GM23338 (cell line): ENCODE data around the gene PF4V1.

Source experiments
- EZH2 ChIP-seq: fragments of 200-600 bp; sonication (generic); IDR thresholded peaks from one replicate; pipeline ENCODE4 v1.8.0; 2017; ENCODE audit warnings: antibody characterized with exemption, mild to moderate bottlenecking, low read depth; ENCODE audit not compliant: unreplicated experiment
- EZH2phosphoT487 ChIP-seq: fragments of 200-600 bp; sonication (generic); IDR thresholded peaks from one replicate; pipeline ENCODE4 v1.8.1; 2018; ENCODE audit warnings: antibody characterized with exemption; ENCODE audit not compliant: unreplicated experiment
- POLR2AphosphoS5 ChIP-seq: IDR thresholded peaks from 2 replicates; pipeline ENCODE4 v1.6.1; 2016; ENCODE audit warnings: antibody characterized with exemption, low read depth
- ZNF331 ChIP-seq: fragments of 250-450 bp; sonication (Bioruptor Pico); IDR thresholded peaks from 2 replicates; pipeline ENCODE4 v1.5.0; 2020; ENCODE audit warnings: low read depth, mild to moderate bottlenecking, moderate library complexity
- TF ChIP-seq, protein P1 (sequence below), 2 experiments: fragments of 200-600 bp in 1 of 2; sonication (generic) in 1 of 2; conservative IDR thresholded peaks; 2 replicates each; pipeline versions ENCODE4 v1.5.1 to v1.6.1; 2016 to 2017; ENCODE audit warnings: antibody characterized with exemption in 2 of 2, low read depth in 2 of 2, mild to moderate bottlenecking in 2 of 2, moderate library complexity in 1 of 2
- TF ChIP-seq, protein P2 (sequence below): fragments of 250-450 bp; sonication (Bioruptor Pico); IDR thresholded peaks from 2 replicates; pipeline ENCODE4 v1.5.0; 2020; ENCODE audit warnings: mild to moderate bottlenecking, moderate library complexity
- TF ChIP-seq, protein P3 (sequence below): IDR thresholded peaks from one replicate; pipeline ENCODE4 v1.6.1; 2018; ENCODE audit warnings: antibody characterized with exemption; ENCODE audit not compliant: unreplicated experiment

DNA sequence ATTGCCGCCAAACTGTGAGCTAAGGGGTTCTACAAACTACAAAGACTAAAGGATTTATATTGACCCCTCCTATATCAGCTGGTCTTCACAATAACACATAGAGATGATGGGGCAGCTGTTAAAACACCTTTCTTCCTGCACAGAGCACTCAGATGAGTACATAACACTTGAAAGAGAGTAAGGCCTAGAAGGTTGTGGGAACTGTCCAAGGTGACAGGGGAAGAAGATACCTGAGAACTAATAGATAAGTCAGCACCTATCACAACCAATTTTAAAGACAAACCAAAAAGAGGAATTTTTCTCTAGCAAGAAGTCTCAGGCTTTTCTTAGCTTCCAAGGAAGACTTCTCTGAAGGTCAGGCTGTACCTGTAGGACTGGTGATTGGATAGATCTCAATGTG, 35.8 kb upstream of the PF4V1 start:
- TF ChIP-seq EZH2phosphoT487 (no peak), EZH2 (no peak), POLR2AphosphoS5 (no peak), ZNF331 (CRISPR knock-in tag) (no peak)
- TF ChIP-seq, protein P1, sequence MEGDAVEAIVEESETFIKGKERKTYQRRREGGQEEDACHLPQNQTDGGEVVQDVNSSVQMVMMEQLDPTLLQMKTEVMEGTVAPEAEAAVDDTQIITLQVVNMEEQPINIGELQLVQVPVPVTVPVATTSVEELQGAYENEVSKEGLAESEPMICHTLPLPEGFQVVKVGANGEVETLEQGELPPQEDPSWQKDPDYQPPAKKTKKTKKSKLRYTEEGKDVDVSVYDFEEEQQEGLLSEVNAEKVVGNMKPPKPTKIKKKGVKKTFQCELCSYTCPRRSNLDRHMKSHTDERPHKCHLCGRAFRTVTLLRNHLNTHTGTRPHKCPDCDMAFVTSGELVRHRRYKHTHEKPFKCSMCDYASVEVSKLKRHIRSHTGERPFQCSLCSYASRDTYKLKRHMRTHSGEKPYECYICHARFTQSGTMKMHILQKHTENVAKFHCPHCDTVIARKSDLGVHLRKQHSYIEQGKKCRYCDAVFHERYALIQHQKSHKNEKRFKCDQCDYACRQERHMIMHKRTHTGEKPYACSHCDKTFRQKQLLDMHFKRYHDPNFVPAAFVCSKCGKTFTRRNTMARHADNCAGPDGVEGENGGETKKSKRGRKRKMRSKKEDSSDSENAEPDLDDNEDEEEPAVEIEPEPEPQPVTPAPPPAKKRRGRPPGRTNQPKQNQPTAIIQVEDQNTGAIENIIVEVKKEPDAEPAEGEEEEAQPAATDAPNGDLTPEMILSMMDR (conservative IDR thresholded peaks at IDR 0.05; ENCODE audit: low read depth in 2 of 2), result no peak
- TF ChIP-seq, protein P2, sequence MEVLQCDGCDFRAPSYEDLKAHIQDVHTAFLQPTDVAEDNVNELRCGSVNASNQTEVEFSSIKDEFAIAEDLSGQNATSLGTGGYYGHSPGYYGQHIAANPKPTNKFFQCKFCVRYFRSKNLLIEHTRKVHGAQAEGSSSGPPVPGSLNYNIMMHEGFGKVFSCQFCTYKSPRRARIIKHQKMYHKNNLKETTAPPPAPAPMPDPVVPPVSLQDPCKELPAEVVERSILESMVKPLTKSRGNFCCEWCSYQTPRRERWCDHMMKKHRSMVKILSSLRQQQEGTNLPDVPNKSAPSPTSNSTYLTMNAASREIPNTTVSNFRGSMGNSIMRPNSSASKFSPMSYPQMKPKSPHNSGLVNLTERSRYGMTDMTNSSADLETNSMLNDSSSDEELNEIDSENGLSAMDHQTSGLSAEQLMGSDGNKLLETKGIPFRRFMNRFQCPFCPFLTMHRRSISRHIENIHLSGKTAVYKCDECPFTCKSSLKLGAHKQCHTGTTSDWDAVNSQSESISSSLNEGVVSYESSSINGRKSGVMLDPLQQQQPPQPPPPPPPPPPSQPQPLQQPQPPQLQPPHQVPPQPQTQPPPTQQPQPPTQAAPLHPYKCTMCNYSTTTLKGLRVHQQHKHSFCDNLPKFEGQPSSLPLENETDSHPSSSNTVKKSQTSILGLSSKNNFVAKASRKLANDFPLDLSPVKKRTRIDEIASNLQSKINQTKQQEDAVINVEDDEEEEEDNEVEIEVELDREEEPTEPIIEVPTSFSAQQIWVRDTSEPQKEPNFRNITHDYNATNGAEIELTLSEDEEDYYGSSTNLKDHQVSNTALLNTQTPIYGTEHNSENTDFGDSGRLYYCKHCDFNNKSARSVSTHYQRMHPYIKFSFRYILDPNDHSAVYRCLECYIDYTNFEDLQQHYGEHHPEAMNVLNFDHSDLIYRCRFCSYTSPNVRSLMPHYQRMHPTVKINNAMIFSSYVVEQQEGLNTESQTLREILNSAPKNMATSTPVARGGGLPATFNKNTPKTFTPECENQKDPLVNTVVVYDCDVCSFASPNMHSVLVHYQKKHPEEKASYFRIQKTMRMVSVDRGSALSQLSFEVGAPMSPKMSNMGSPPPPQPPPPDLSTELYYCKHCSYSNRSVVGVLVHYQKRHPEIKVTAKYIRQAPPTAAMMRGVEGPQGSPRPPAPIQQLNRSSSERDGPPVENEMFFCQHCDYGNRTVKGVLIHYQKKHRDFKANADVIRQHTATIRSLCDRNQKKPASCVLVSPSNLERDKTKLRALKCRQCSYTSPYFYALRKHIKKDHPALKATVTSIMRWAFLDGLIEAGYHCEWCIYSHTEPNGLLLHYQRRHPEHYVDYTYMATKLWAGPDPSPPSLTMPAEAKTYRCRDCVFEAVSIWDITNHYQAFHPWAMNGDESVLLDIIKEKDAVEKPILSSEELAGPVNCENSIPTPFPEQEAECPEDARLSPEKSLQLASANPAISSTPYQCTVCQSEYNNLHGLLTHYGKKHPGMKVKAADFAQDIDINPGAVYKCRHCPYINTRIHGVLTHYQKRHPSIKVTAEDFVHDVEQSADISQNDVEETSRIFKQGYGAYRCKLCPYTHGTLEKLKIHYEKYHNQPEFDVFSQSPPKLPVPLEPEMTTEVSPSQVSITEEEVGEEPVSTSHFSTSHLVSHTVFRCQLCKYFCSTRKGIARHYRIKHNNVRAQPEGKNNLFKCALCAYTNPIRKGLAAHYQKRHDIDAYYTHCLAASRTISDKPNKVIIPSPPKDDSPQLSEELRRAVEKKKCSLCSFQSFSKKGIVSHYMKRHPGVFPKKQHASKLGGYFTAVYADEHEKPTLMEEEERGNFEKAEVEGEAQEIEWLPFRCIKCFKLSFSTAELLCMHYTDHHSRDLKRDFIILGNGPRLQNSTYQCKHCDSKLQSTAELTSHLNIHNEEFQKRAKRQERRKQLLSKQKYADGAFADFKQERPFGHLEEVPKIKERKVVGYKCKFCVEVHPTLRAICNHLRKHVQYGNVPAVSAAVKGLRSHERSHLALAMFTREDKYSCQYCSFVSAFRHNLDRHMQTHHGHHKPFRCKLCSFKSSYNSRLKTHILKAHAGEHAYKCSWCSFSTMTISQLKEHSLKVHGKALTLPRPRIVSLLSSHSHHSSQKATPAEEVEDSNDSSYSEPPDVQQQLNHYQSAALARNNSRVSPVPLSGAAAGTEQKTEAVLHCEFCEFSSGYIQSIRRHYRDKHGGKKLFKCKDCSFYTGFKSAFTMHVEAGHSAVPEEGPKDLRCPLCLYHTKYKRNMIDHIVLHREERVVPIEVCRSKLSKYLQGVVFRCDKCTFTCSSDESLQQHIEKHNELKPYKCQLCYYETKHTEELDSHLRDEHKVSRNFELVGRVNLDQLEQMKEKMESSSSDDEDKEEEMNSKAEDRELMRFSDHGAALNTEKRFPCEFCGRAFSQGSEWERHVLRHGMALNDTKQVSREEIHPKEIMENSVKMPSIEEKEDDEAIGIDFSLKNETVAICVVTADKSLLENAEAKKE (CRISPR knock-in tag), result no peak
- TF ChIP-seq, protein P3, sequence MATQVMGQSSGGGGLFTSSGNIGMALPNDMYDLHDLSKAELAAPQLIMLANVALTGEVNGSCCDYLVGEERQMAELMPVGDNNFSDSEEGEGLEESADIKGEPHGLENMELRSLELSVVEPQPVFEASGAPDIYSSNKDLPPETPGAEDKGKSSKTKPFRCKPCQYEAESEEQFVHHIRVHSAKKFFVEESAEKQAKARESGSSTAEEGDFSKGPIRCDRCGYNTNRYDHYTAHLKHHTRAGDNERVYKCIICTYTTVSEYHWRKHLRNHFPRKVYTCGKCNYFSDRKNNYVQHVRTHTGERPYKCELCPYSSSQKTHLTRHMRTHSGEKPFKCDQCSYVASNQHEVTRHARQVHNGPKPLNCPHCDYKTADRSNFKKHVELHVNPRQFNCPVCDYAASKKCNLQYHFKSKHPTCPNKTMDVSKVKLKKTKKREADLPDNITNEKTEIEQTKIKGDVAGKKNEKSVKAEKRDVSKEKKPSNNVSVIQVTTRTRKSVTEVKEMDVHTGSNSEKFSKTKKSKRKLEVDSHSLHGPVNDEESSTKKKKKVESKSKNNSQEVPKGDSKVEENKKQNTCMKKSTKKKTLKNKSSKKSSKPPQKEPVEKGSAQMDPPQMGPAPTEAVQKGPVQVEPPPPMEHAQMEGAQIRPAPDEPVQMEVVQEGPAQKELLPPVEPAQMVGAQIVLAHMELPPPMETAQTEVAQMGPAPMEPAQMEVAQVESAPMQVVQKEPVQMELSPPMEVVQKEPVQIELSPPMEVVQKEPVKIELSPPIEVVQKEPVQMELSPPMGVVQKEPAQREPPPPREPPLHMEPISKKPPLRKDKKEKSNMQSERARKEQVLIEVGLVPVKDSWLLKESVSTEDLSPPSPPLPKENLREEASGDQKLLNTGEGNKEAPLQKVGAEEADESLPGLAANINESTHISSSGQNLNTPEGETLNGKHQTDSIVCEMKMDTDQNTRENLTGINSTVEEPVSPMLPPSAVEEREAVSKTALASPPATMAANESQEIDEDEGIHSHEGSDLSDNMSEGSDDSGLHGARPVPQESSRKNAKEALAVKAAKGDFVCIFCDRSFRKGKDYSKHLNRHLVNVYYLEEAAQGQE, result peak; percentile 66
